Fibroblast of lung (primary cell): ENCODE measurements around the gene PDIA2. TPM values are rescaled to one million over a fixed set of nuclear protein-coding genes. Genes with fewer than 3 reads are reported as not detected.

Source experiments
- DNase-seq, 2 donors: peaks; one replicate each; pipeline versions ENCODE4 v3.0.0 to v3.0.0-alpha.2; 2010; ENCODE audit warnings: low read depth in 2 of 2
- H2AFZ ChIP-seq: 2 replicates; pipeline ENCODE4 v1.5.1; 2012; ENCODE audit warnings: low read length, control low read depth, inconsistent platforms
- H3K27ac ChIP-seq: 2 replicates; pipeline ENCODE4 v1.5.1; 2011; ENCODE audit warnings: low read length, control low read depth; ENCODE audit not compliant: insufficient read depth
- H3K27me3 ChIP-seq: 2 replicates; pipeline ENCODE4 v1.5.1; 2011; ENCODE audit warnings: mild to moderate bottlenecking, low read length; ENCODE audit not compliant: control insufficient read depth, insufficient read depth
- H3K36me3 ChIP-seq: 2 replicates; pipeline ENCODE4 v1.5.1; 2011; ENCODE audit warnings: low read length; ENCODE audit not compliant: control insufficient read depth, insufficient read depth
- H3K4me1 ChIP-seq: 2 replicates; pipeline ENCODE4 v1.5.1; 2011; ENCODE audit warnings: low read length; ENCODE audit not compliant: control insufficient read depth, insufficient read depth; ENCODE audit errors: extremely low read depth
- H3K4me2 ChIP-seq: 2 replicates; pipeline ENCODE4 v1.5.1; 2011; ENCODE audit warnings: low read length, control low read depth; ENCODE audit not compliant: insufficient read depth; ENCODE audit errors: extremely low read depth
- H3K4me3 ChIP-seq, 4 experiments: fragments of 200-600 bp in 1 of 4; sonication (generic) in 1 of 4; replicated peaks in 1 of 4; 2 replicates each; pipeline ENCODE4 v1.5.1; 2011 to 2016; ENCODE audit warnings: low read length in 4 of 4, low read depth in 3 of 4, mild to moderate bottlenecking in 3 of 4, control low read depth in 2 of 4, inconsistent platforms in 1 of 4, mixed read lengths in 1 of 4; ENCODE audit not compliant: insufficient read depth in 1 of 4; ENCODE audit errors: control extremely low read depth in 1 of 4
- H3K79me2 ChIP-seq: 2 replicates; pipeline ENCODE4 v1.5.1; 2012; ENCODE audit warnings: mild to moderate bottlenecking, low read length, inconsistent platforms; ENCODE audit not compliant: control insufficient read depth, insufficient read depth
- H3K9ac ChIP-seq: 2 replicates; pipeline ENCODE4 v1.5.1; 2011; ENCODE audit warnings: mild to moderate bottlenecking, low read length, control low read depth; ENCODE audit not compliant: insufficient read depth
- H3K9me3 ChIP-seq: 2 replicates; pipeline ENCODE4 v1.5.1; 2012; ENCODE audit warnings: low read depth, low read length; ENCODE audit not compliant: control insufficient read depth, insufficient read depth
- H4K20me1 ChIP-seq: 2 replicates; pipeline ENCODE4 v1.5.1; 2011; ENCODE audit warnings: low read length; ENCODE audit not compliant: control insufficient read depth, insufficient read depth; ENCODE audit errors: extremely low read depth
- CTCF ChIP-seq, 2 donors: IDR thresholded peaks in 1 of 2; conservative IDR thresholded peaks in 1 of 2; 1 replicate in 1 of 2; 2 replicates in 1 of 2; pipeline ENCODE4 v1.5.1; 2011 to 2012; ENCODE audit warnings: low read length in 2 of 2, control low read depth in 1 of 2, inconsistent platforms in 1 of 2, low read depth in 1 of 2, mild to moderate bottlenecking in 1 of 2
- EZH2 ChIP-seq: IDR thresholded peaks from 2 replicates; pipeline ENCODE4 v1.5.1; 2012; ENCODE audit warnings: low read length, control low read depth, mild to moderate bottlenecking; ENCODE audit errors: missing control alignments
- polyA plus RNA-seq, 2 donors: library from polyadenylated mRNA; depleted of rRNA in 1 of 2; stranded (reverse) in 1 of 2; unstranded in 1 of 2; fragments of >200 nt; gene quantifications; 2 replicates each; pipeline ENCODE4 v1.2.1, GENCODE V29; 2011 to 2012; ENCODE audit warnings: missing spikeins in 1 of 2
- total RNA-seq: library from RNA; depleted of rRNA; stranded (reverse); fragments of >200 nt; gene quantifications from 2 replicates; pipeline ENCODE4 v1.2.1, GENCODE V29; 2014

The PDIA2 gene
- total and polyA plus RNA-seq, 2 donors (not counting 1 experiment from before 2014, with no cell fraction given): 0.06 to 0.33 TPM

GRCh38 chr16:280991-281659 lies 1.8 kb upstream of the PDIA2 start:
- Histone ChIP-seq H4K20me1 (no peaks in the 10 kb centered on the region), H3K4me1 (no peaks in the 10 kb centered on the region), H3K9me3 (no peaks in the 10 kb centered on the region), H3K4me2 (no peak overlapping the region), H3K36me3 (no peaks in the 10 kb centered on the region), H2AFZ (no peak overlapping the region), H3K27ac (no peak overlapping the region), H3K9ac (no peak overlapping the region), H3K27me3 (peaks cover 10% of the 10 kb centered on the region), H3K79me2 (no peaks in the 10 kb centered on the region), H3K4me3 (peak overlapping the region in 1 of 4 experiments; percentile 42)
- DNase-seq: no peak
- TF ChIP-seq CTCF (conservative IDR thresholded peaks at IDR 0.05 in 1 of 2, IDR thresholded peaks at IDR 0.05 in 1 of 2; ENCODE audit: low read depth in 1 of 2, low read length in 2 of 2) (no peak), EZH2 (no peak)

GRCh38 chr16:281660-282255 lies 1.2 kb upstream of the PDIA2 start:
- Histone ChIP-seq H3K4me1 (no peaks in the 10 kb centered on the region), H4K20me1 (no peaks in the 10 kb centered on the region), H3K9me3 (no peaks in the 10 kb centered on the region), H3K27me3 (peaks cover 10% of the 10 kb centered on the region), H3K4me2 (no peak overlapping the region), H3K27ac (no peak overlapping the region), H2AFZ (no peak overlapping the region), H3K4me3 (no peak overlapping the region), H3K36me3 (no peaks in the 10 kb centered on the region), H3K79me2 (no peaks in the 10 kb centered on the region), H3K9ac (no peak overlapping the region)
- no peak for TF ChIP-seq CTCF (conservative IDR thresholded peaks at IDR 0.05 in 1 of 2, IDR thresholded peaks at IDR 0.05 in 1 of 2; ENCODE audit: low read depth in 1 of 2, low read length in 2 of 2)
- no peak for TF ChIP-seq EZH2
- no peak for DNase-seq

- Histone ChIP-seq H3K9me3 (no peaks in the 10 kb centered on the region), H3K4me1 (no peaks in the 10 kb centered on the region), H3K36me3 (peaks cover 3% of the 10 kb centered on the region), H3K9ac (no peak overlapping the region), H3K79me2 (no peaks in the 10 kb centered on the region), H3K27ac (no peak overlapping the region), H2AFZ (no peak overlapping the region), H3K4me2 (no peak overlapping the region), H3K27me3 (peaks cover 10% of the 10 kb centered on the region), H3K4me3 (no peak overlapping the region), H4K20me1 (no peaks in the 10 kb centered on the region)
- TF ChIP-seq EZH2: no peak
- no peak for TF ChIP-seq CTCF (conservative IDR thresholded peaks at IDR 0.05 in 1 of 2, IDR thresholded peaks at IDR 0.05 in 1 of 2; ENCODE audit: low read depth in 1 of 2, low read length in 2 of 2)
- DNase-seq: no peak
These were observed 473 bp upstream of the PDIA2 start for GRCh38 chr16:282491-282890.
